B cell (primary cell): ENCODE results near the gene PRKCA. TPM values are rescaled to one million over a fixed set of nuclear protein-coding genes. Genes with fewer than 3 reads are reported as not detected.

Source experiments
- ATAC-seq: fragments of 200-7000 bp; cut with Tn5 transposase; one replicate; pipeline ENCODE4 v1.10.0; 2021; ENCODE audit warnings: low read depth, mild to moderate bottlenecking, moderate number of reproducible peaks, moderate library complexity
- CTCF ChIA-PET: fragments of 350-600 bp; sonication (Branson Sonifier 250); formaldehyde crosslinking; loops from one replicate; lab custom pipeline; 2021; ENCODE audit warnings: antibody characterized with exemption, inconsistent platforms; lab: Charles Lee
- POLR2A ChIA-PET: fragments of 350-600 bp; sonication (Branson Sonifier 250); formaldehyde crosslinking; loops from one replicate; lab custom pipeline; 2021; ENCODE audit warnings: antibody characterized with exemption; lab: Charles Lee
- DNase-seq: peaks from one replicate; pipeline ENCODE4 v3.0.0; 2013
- H2AFZ ChIP-seq: 2 replicates; pipeline ENCODE4 v1.6.1; 2012; ENCODE audit warnings: mild to moderate bottlenecking, low read depth, low read length; ENCODE audit not compliant: insufficient read depth, poor library complexity, severe bottlenecking
- H3K27ac ChIP-seq, 2 donors: 1 replicate in 1 of 2; 2 replicates in 1 of 2; pipeline ENCODE4 v1.5.1; 2012 to 2013; ENCODE audit warnings: low read length in 2 of 2, mild to moderate bottlenecking in 2 of 2, moderate library complexity in 1 of 2
- H3K27me3 ChIP-seq, 4 experiments: fragments of 200-600 bp in 1 of 4; sonication (generic) in 1 of 4; replicated peaks in 1 of 4; 1 replicate in 2 of 4; 2 replicates in 2 of 4; pipeline versions ENCODE4 v1.6.1 to v1.7.0; 2013 to 2016; ENCODE audit warnings: low read length in 3 of 4, mild to moderate bottlenecking in 2 of 4, mixed read lengths in 1 of 4, moderate library complexity in 1 of 4; ENCODE audit not compliant: insufficient read depth in 4 of 4, control insufficient read depth in 3 of 4; ENCODE audit errors: control extremely low read depth in 1 of 4
- H3K36me3 ChIP-seq, 2 experiments: replicated peaks in 1 of 2; 1 replicate in 1 of 2; 2 replicates in 1 of 2; pipeline versions ENCODE4 v1.6.1 to v1.7.1; 2013; ENCODE audit warnings: low read length in 1 of 2; ENCODE audit not compliant: insufficient read depth in 2 of 2, control insufficient read depth in 1 of 2; ENCODE audit errors: control extremely low read depth in 1 of 2, extremely low read depth in 1 of 2
- H3K4me1 ChIP-seq, 2 donors: fragments of 200-600 bp in 1 of 2; sonication (generic) in 1 of 2; 1 replicate in 1 of 2; 2 replicates in 1 of 2; pipeline versions ENCODE4 v1.5.1 to v1.6.1; 2013 to 2017; ENCODE audit warnings: low read length in 2 of 2; ENCODE audit not compliant: control insufficient read depth in 2 of 2, insufficient read depth in 2 of 2
- H3K4me2 ChIP-seq: replicated peaks from 2 replicates; pipeline ENCODE3; 2012; ENCODE audit warnings: mild to moderate bottlenecking, low read depth, low read length; ENCODE audit not compliant: poor library complexity, severe bottlenecking
- H3K4me3 ChIP-seq, 5 experiments: fragments of 200-600 bp in 1 of 5; sonication (generic) in 1 of 5; 1 replicate in 3 of 5; 2 replicates in 2 of 5; pipeline versions ENCODE4 v1.5.1 to v1.7.0; 2011 to 2016; ENCODE audit warnings: low read length in 4 of 5, mild to moderate bottlenecking in 4 of 5, low read depth in 2 of 5, control low read depth in 1 of 5, moderate library complexity in 1 of 5; ENCODE audit not compliant: insufficient read depth in 1 of 5; ENCODE audit errors: control extremely low read depth in 1 of 5, extremely low read depth in 1 of 5
- H3K79me2 ChIP-seq: fragments of 200-600 bp; sonication (generic); one replicate; pipeline ENCODE4 v1.6.0; 2016; ENCODE audit warnings: low read length; ENCODE audit not compliant: control insufficient read depth, insufficient read depth
- H3K9ac ChIP-seq: fragments of 200-600 bp; sonication (generic); 2 replicates; pipeline ENCODE4 v1.6.1; 2017; ENCODE audit warnings: mild to moderate bottlenecking, low read length, moderate library complexity
- H3K9me3 ChIP-seq, 3 donors: one replicate each; pipeline versions ENCODE4 v1.6.1 to v1.7.1; 2013; ENCODE audit warnings: low read length in 2 of 3; ENCODE audit not compliant: control insufficient read depth in 2 of 3, insufficient read depth in 1 of 3; ENCODE audit errors: control extremely low read depth in 1 of 3
- H4K20me1 ChIP-seq: 2 replicates; pipeline ENCODE4 v1.6.0; 2012; ENCODE audit warnings: mild to moderate bottlenecking, low read length; ENCODE audit not compliant: insufficient read depth, control insufficient read depth, poor library complexity, severe bottlenecking
- H3K27ac Mint-ChIP-seq: one replicate; pipeline ENCODE4 v1.8.0; 2021; ENCODE audit warnings: mixed read lengths
- H3K27me3 Mint-ChIP-seq: one replicate; pipeline ENCODE4 v1.8.0; 2021; ENCODE audit warnings: mixed read lengths
- H3K4me1 Mint-ChIP-seq: one replicate; pipeline ENCODE4 v1.8.0; 2021; ENCODE audit warnings: mixed read lengths
- H3K4me3 Mint-ChIP-seq: one replicate; pipeline ENCODE4 v1.8.0; 2021; ENCODE audit warnings: mixed read lengths
- H3K9me3 Mint-ChIP-seq: one replicate; pipeline ENCODE4 v1.8.0; 2022; ENCODE audit warnings: mixed read lengths; ENCODE audit not compliant: insufficient read depth
- EZH2 ChIP-seq: IDR thresholded peaks from 2 replicates; pipeline ENCODE4 v1.6.1; 2012; ENCODE audit warnings: borderline replicate concordance, low read depth, mild to moderate bottlenecking, moderate library complexity, low read length; ENCODE audit not compliant: insufficient read depth, poor library complexity, severe bottlenecking
- WGBS: methylation state at CpG from one replicate; pipeline ENCODE4 v1.1.5; 2013; ENCODE audit warnings: missing lambda C conversion rate; ENCODE audit not compliant: insufficient coverage; 5-methylcytosine and 5-hydroxymethylcytosine counted together
- intact Hi-C: fragments of 100-400 bp; cut with micrococcal nuclease; formaldehyde crosslinking; loops from one replicate; pipeline ENCODE4 v1.10.0; 2022
- polyA plus RNA-seq: library from polyadenylated mRNA; depleted of rRNA; stranded (reverse); fragments of >200 nt; gene quantifications from 2 replicates; pipeline ENCODE4 v1.2.3, GENCODE V29; 2012
- total RNA-seq, 2 donors: library from RNA; stranded (reverse); fragments of 120-200 nt in 1 of 2; gene quantifications; 1 replicate in 1 of 2; 2 replicates in 1 of 2; pipeline versions ENCODE4 v1.2.3 to v1.2.4, GENCODE V29; 2013 to 2022
- TF ChIP-seq, protein P1 (sequence below): fragments of 200-600 bp; IDR thresholded peaks from one replicate; pipeline ENCODE4 v1.8.0; 2022; ENCODE audit warnings: antibody characterized with exemption, mild to moderate bottlenecking

The PRKCA gene
- total and polyA plus RNA-seq, 2 donors (not counting 1 experiment from before 2014, with no cell fraction given) = 0.33 to 7.7 TPM

- Mint-ChIP-seq H3K4me3 (no peak overlapping the region), H3K27me3 (no peaks in the 10 kb centered on the region), H3K27ac (no peak overlapping the region), H3K9me3 (peaks cover 13% of the 10 kb centered on the region), H3K4me1 (no peaks in the 10 kb centered on the region)
- ChIA-PET CTCF (no interaction called here), POLR2A (no interaction called here)
- no peaks in the 10 kb centered on the region for H3K4me1 ChIP-seq
- DNase-seq = no peak
- no peaks in the 10 kb centered on the region for H3K36me3 ChIP-seq
- peaks cover 0 to 11% (median 7%) of the 10 kb centered on the region in 3 donors for H3K9me3 ChIP-seq
- H3K4me3 ChIP-seq = no peak overlapping the region
- H3K9ac ChIP-seq = no peak overlapping the region
- 52% methylated on average over 7 of the region's 9 CpGs for WGBS
- ATAC-seq = no peak
- intact Hi-C loops = no loop called here
- no peak overlapping the region for H2AFZ ChIP-seq
- H3K27ac ChIP-seq = no peak overlapping the region
- no peak for TF ChIP-seq EZH2
- TF ChIP-seq, protein P1, sequence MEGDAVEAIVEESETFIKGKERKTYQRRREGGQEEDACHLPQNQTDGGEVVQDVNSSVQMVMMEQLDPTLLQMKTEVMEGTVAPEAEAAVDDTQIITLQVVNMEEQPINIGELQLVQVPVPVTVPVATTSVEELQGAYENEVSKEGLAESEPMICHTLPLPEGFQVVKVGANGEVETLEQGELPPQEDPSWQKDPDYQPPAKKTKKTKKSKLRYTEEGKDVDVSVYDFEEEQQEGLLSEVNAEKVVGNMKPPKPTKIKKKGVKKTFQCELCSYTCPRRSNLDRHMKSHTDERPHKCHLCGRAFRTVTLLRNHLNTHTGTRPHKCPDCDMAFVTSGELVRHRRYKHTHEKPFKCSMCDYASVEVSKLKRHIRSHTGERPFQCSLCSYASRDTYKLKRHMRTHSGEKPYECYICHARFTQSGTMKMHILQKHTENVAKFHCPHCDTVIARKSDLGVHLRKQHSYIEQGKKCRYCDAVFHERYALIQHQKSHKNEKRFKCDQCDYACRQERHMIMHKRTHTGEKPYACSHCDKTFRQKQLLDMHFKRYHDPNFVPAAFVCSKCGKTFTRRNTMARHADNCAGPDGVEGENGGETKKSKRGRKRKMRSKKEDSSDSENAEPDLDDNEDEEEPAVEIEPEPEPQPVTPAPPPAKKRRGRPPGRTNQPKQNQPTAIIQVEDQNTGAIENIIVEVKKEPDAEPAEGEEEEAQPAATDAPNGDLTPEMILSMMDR = no peak
- no peaks in the 10 kb centered on the region for H3K27me3 ChIP-seq
- no peak overlapping the region for H3K4me2 ChIP-seq
- H3K79me2 ChIP-seq = no peaks in the 10 kb centered on the region
- H4K20me1 ChIP-seq = no peaks in the 10 kb centered on the region
Observed at GRCh38 chr17:66610361-66611133, 308.1 kb downstream of the PRKCA start.

GRCh38 chr17:66611397-66611796 is 309.0 kb downstream of the PRKCA start:
- no peaks in the 10 kb centered on the region for H3K4me1 ChIP-seq
- Mint-ChIP-seq H3K4me1 (no peaks in the 10 kb centered on the region), H3K4me3 (no peak overlapping the region), H3K27ac (no peak overlapping the region), H3K9me3 (peaks cover 13% of the 10 kb centered on the region), H3K27me3 (no peaks in the 10 kb centered on the region)
- CTCF ChIA-PET = no interaction called here
- no peaks in the 10 kb centered on the region for H4K20me1 ChIP-seq
- H3K79me2 ChIP-seq = no peaks in the 10 kb centered on the region
- no peak for ATAC-seq
- H3K27me3 ChIP-seq = no peaks in the 10 kb centered on the region
- no peak overlapping the region for H3K27ac ChIP-seq
- no peak for TF ChIP-seq EZH2
- TF ChIP-seq, protein P1 = no peak
- H3K36me3 ChIP-seq = no peaks in the 10 kb centered on the region
- H3K9me3 ChIP-seq = peaks cover 0 to 11% (median 7%) of the 10 kb centered on the region in 3 donors
- H2AFZ ChIP-seq = no peak overlapping the region
- no peak overlapping the region for H3K9ac ChIP-seq
- POLR2A ChIA-PET = no interaction called here
- H3K4me2 ChIP-seq = no peak overlapping the region
- intact Hi-C loops = no loop called here
- H3K4me3 ChIP-seq = no peak overlapping the region
- DNase-seq = no peak
